Heart right ventricle (tissue), 12 donors: ENCODE data around the gene PRAMEF1. TPM values are rescaled to one million over a fixed set of nuclear protein-coding genes. Genes with fewer than 3 reads are reported as not detected.

Source experiments
- polyA plus RNA-seq, 2 donors: library from polyadenylated mRNA; stranded (reverse); fragments of 200-250 nt; gene quantifications; one replicate each; pipeline ENCODE4 v1.2.3, GENCODE V29; 2013
- total RNA-seq, 10 donors: library from RNA; stranded (reverse); fragmentation: NEBNext Ultra II Directional in 3 of 10; extraction: Animal tissue kit (Norgen Biotek cat#: 25700) in 3 of 10; gene quantifications; one replicate each; pipeline versions ENCODE4 v1.2.1 to v1.2.4, GENCODE V29; 2021 to 2023
- donor health status: ischemic (EF 13 %, LVEDD 7.1; RV severe dilation, severe dysfunction).
- donor health status: healthy with polysubstance abuse.
- donor health status: DM: no; HTN: yes; CAD: no.
- donor health status: DM: no; HTN: no; CAD: no.
- donor health status: ischemic (EF 25% LVEDD 6.9; RV normal size, moderate dysfunction).
- donor health status: ischemic (EF 25% LVEDD 5.7; RV mildly dilated, moderate dysfunction).
- donor health status: healthy.
- donor health status: nonischemic (EF 11% LVEDD 7.7; RV severe dilation, severe dysfunction).
- donor health status: DM: yes; HTN: yes; CAD: no.
- donor health status: PGD.
- donor health status: ischemic (EF 29% LVEDD 5.4; RV normal size, mild dysfunction).
- donor health status: nonischemic (EF 23%, LVEDD 6.1; RV moderate dilation, normal function).

PRAMEF1 gene
- total and polyA plus RNA-seq, 12 donors: not detected

Other genes with a start within 250 kb of the PRAMEF1 start
- 10 to 100 TPM; 50.8 to 88.3 (median 63.7) TPM for gene DHRS3, start 173.2 kb upstream of the PRAMEF1 start, total RNA-seq
- 10 to 100 TPM; 39.9 to 93.5 TPM for gene DHRS3, start 173.2 kb upstream of the PRAMEF1 start, polyA plus RNA-seq
- not detected for gene AADACL4, start 147.3 kb upstream of the PRAMEF1 start, total RNA-seq
- gene AADACL4, start 147.3 kb upstream of the PRAMEF1 start, polyA plus RNA-seq: not detected
- gene AADACL3, start 75.3 kb upstream of the PRAMEF1 start, total RNA-seq: not detected
- not detected for gene AADACL3, start 75.3 kb upstream of the PRAMEF1 start, polyA plus RNA-seq
- not detected for gene CFAP107, start 45.2 kb upstream of the PRAMEF1 start, total RNA-seq
- gene CFAP107, start 45.2 kb upstream of the PRAMEF1 start, polyA plus RNA-seq: not detected
- gene PRAMEF12, start 17.7 kb upstream of the PRAMEF1 start, total RNA-seq: not detected
- not detected for gene PRAMEF12, start 17.7 kb upstream of the PRAMEF1 start, polyA plus RNA-seq
- not detected for gene PRAMEF11, start 40.0 kb downstream of the PRAMEF1 start, total RNA-seq
- gene PRAMEF11, start 40.0 kb downstream of the PRAMEF1 start, polyA plus RNA-seq: not detected
- gene HNRNPCL1, start 57.3 kb downstream of the PRAMEF1 start, total RNA-seq: not detected
- gene HNRNPCL1, start 57.3 kb downstream of the PRAMEF1 start, polyA plus RNA-seq: not detected
- not detected for gene PRAMEF2, start 65.7 kb downstream of the PRAMEF1 start, total RNA-seq
- not detected for gene PRAMEF2, start 65.7 kb downstream of the PRAMEF1 start, polyA plus RNA-seq
- gene PRAMEF4, start 94.8 kb downstream of the PRAMEF1 start, total RNA-seq: not detected
- gene PRAMEF4, start 94.8 kb downstream of the PRAMEF1 start, polyA plus RNA-seq: not detected
- not detected for gene PRAMEF10, start 106.9 kb downstream of the PRAMEF1 start, total RNA-seq
- not detected for gene PRAMEF10, start 106.9 kb downstream of the PRAMEF1 start, polyA plus RNA-seq
- gene PRAMEF7, start 125.2 kb downstream of the PRAMEF1 start, total RNA-seq: not detected
- gene PRAMEF7, start 125.2 kb downstream of the PRAMEF1 start, polyA plus RNA-seq: not detected
- gene PRAMEF6, start 156.2 kb downstream of the PRAMEF1 start, total RNA-seq: not detected
- gene PRAMEF6, start 156.2 kb downstream of the PRAMEF1 start, polyA plus RNA-seq: not detected